ENCODE results near the gene ARRB1. TPM values are rescaled to one million over a fixed set of nuclear protein-coding genes. Genes with fewer than 3 reads are reported as not detected.

Gene ARRB1
- total and polyA plus RNA-seq, 2 of the 13 experiments (the other 11 are each of a cell fraction or from before 2014, with no cell fraction given): 22.5 to 35.7 TPM

DNA sequence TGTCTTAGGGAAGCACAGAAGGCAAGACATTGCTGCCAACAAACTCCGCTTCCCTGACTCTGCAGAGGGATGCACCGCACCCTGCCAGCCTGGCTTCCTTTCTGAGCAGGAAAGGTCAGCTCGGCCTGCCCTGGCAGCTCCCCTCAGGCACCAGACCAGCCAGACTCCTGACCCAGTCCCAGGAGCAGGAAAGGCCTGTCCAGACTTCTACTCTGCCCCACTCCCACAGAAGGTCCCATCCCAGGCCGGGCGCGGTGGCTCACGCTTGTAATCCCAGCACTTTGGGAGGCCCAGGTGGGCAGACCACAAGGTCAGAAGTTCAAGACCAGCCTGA, 17.7 kb downstream of the ARRB1 start:
- 100% methylated on average over 1 of the region's 7 CpGs for WGBS (ENCODE audit: low lambda C conversion rate)
- H3K9me3 ChIP-seq (ENCODE audit: low read length): no peaks in the 10 kb centered on the region
- H3K4me2 ChIP-seq (ENCODE audit: low read depth, low read length): no peak overlapping the region
- BruUV-seq (replicated peaks): no TSS peak
- DNase-seq (ENCODE audit: low spot score): no peak
- peaks cover 36% of the 10 kb centered on the region for H4K20me1 ChIP-seq (ENCODE audit: insufficient read depth, low read length)
- intact Hi-C loops (cut with micrococcal nuclease; ENCODE audit: unreplicated experiment) (no loop called here), in situ Hi-C loops (cut with HindIII; ENCODE audit: extremely low pct_ligation_motif_present, low pct_unique_long_range_greater_than_20kb) (no loop called here)
- H2AFZ ChIP-seq (ENCODE audit: low read length): no peak overlapping the region
- POLR2A ChIA-PET: no interaction called here
- CTCF ChIA-PET (ENCODE audit: low intra/inter-chr PET ratio, low total read pairs): no interaction called here
- H3K27me3 ChIP-seq (ENCODE audit: control insufficient read depth in 1 of 2, insufficient read depth in 2 of 2, low read length in 2 of 2): no peaks in the 10 kb centered on the region
- FAIRE-seq: no peak
- no peak overlapping the region for H3K4me3 ChIP-seq (replicated peaks in 1 of 3; ENCODE audit: insufficient read depth in 1 of 3, low read depth in 2 of 3, low read length in 3 of 3)
- ATAC-seq: no peak
- no peak overlapping the region for H3K27ac ChIP-seq (ENCODE audit: extremely low read length, insufficient read depth, low read length)
- peaks cover 39% of the 10 kb centered on the region for H3K4me1 ChIP-seq (ENCODE audit: insufficient read depth, low read length)
- H3K9ac ChIP-seq (ENCODE audit: insufficient read depth, low read depth, low read length): no peak overlapping the region
- H3K79me2 ChIP-seq (ENCODE audit: insufficient read depth, low read length): peaks cover 50% of the 10 kb centered on the region
- TF ChIP-seq ZNF441 (CRISPR knock-in tag; IDR thresholded peaks at IDR 0.05; ENCODE audit: borderline replicate concordance) (no peak), RORA (CRISPR knock-in tag; IDR thresholded peaks at IDR 0.05) (no peak), PPARG (CRISPR knock-in tag; conservative IDR thresholded peaks at IDR 0.05) (no peak), KDM2A (CRISPR knock-in tag; IDR thresholded peaks at IDR 0.05; ENCODE audit: borderline replicate concordance, low read depth) (no peak), FIP1L1 (IDR thresholded peaks at IDR 0.05; ENCODE audit: borderline replicate concordance, insufficient read depth, low read depth, low read length) (no peak), U2AF1 (optimal IDR thresholded peaks at IDR 0.05; ENCODE audit: low read depth, low read length) (no peak), SYNCRIP (IDR thresholded peaks at IDR 0.05; ENCODE audit: insufficient read depth, low read depth, low read length) (no peak), ZNF343 (CRISPR knock-in tag; IDR thresholded peaks at IDR 0.05) (no peak)
- TF ChIP-seq, protein P1, sequence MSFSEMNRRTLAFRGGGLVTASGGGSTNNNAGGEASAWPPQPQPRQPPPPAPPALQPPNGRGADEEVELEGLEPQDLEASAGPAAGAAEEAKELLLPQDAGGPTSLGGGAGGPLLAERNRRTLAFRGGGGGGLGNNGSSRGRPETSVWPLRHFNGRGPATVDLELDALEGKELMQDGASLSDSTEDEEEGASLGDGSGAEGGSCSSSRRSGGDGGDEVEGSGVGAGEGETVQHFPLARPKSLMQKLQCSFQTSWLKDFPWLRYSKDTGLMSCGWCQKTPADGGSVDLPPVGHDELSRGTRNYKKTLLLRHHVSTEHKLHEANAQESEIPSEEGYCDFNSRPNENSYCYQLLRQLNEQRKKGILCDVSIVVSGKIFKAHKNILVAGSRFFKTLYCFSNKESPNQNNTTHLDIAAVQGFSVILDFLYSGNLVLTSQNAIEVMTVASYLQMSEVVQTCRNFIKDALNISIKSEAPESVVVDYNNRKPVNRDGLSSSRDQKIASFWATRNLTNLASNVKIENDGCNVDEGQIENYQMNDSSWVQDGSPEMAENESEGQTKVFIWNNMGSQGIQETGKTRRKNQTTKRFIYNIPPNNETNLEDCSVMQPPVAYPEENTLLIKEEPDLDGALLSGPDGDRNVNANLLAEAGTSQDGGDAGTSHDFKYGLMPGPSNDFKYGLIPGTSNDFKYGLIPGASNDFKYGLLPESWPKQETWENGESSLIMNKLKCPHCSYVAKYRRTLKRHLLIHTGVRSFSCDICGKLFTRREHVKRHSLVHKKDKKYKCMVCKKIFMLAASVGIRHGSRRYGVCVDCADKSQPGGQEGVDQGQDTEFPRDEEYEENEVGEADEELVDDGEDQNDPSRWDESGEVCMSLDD (CRISPR knock-in tag; IDR thresholded peaks at IDR 0.05; ENCODE audit: borderline replicate concordance): no peak
- TF ChIP-seq, protein P2, sequence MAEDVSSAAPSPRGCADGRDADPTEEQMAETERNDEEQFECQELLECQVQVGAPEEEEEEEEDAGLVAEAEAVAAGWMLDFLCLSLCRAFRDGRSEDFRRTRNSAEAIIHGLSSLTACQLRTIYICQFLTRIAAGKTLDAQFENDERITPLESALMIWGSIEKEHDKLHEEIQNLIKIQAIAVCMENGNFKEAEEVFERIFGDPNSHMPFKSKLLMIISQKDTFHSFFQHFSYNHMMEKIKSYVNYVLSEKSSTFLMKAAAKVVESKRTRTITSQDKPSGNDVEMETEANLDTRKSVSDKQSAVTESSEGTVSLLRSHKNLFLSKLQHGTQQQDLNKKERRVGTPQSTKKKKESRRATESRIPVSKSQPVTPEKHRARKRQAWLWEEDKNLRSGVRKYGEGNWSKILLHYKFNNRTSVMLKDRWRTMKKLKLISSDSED (CRISPR knock-in tag; IDR thresholded peaks at IDR 0.05): no peak
- TF ChIP-seq, protein P3, sequence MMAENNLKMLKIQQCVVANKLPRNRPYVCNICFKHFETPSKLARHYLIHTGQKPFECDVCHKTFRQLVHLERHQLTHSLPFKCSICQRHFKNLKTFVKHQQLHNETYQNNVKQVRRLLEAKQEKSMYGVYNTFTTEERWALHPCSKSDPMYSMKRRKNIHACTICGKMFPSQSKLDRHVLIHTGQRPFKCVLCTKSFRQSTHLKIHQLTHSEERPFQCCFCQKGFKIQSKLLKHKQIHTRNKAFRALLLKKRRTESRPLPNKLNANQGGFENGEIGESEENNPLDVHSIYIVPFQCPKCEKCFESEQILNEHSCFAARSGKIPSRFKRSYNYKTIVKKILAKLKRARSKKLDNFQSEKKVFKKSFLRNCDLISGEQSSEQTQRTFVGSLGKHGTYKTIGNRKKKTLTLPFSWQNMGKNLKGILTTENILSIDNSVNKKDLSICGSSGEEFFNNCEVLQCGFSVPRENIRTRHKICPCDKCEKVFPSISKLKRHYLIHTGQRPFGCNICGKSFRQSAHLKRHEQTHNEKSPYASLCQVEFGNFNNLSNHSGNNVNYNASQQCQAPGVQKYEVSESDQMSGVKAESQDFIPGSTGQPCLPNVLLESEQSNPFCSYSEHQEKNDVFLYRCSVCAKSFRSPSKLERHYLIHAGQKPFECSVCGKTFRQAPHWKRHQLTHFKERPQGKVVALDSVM (CRISPR knock-in tag; IDR thresholded peaks at IDR 0.05): no peak
- H3K36me3 ChIP-seq (replicated peaks in 1 of 2; ENCODE audit: control insufficient read depth in 1 of 2, insufficient read depth in 2 of 2, low read length in 2 of 2): peaks cover 10% of the 10 kb centered on the region in 2 experiments; a peak in 4 of 5 replicates
